Activated naive CD8-positive, alpha-beta T cell (primary cell): ENCODE data around the gene C18orf63.
A peak's percentile ranks its signal among the peaks of the same experiment; 100 is the strongest.

Experiments used
- H3K27ac Mint-ChIP-seq: one replicate; pipeline ENCODE4 v1.8.0; 2021; ENCODE audit warnings: mixed read lengths
- H3K27me3 Mint-ChIP-seq: one replicate; pipeline ENCODE4 v1.8.0; 2021; ENCODE audit warnings: mixed read lengths
- H3K36me3 Mint-ChIP-seq: one replicate; pipeline ENCODE4 v1.8.0; 2021; ENCODE audit warnings: mixed read lengths
- H3K4me1 Mint-ChIP-seq: one replicate; pipeline ENCODE4 v1.8.0; 2021; ENCODE audit warnings: low read depth, mixed read lengths
- H3K4me3 Mint-ChIP-seq: one replicate; pipeline ENCODE4 v1.8.0; 2021; ENCODE audit warnings: mild to moderate bottlenecking, mixed read lengths
- H3K9me3 Mint-ChIP-seq: one replicate; pipeline ENCODE4 v1.8.0; 2021; ENCODE audit warnings: low read depth, mixed read lengths

Gene C18orf63

GRCh38 chr18:74368901-74369705 is 53.5 kb downstream of the C18orf63 start:
- Mint-ChIP-seq H3K27me3 (no peaks in the 10 kb centered on the region), H3K36me3 (peaks cover 2% of the 10 kb centered on the region), H3K27ac (peak overlapping the region; percentile 24), H3K4me3 (peak overlapping the region; percentile 8), H3K9me3 (no peaks in the 10 kb centered on the region), H3K4me1 (peaks cover 57% of the 10 kb centered on the region)

GRCh38 chr18:74370115-74370514 is 54.5 kb downstream of the C18orf63 start:
- Mint-ChIP-seq H3K36me3 (peaks cover 2% of the 10 kb centered on the region), H3K4me3 (no peak overlapping the region), H3K27ac (peak overlapping the region; percentile 52), H3K4me1 (peaks cover 67% of the 10 kb centered on the region), H3K27me3 (no peaks in the 10 kb centered on the region), H3K9me3 (no peaks in the 10 kb centered on the region)

DNA sequence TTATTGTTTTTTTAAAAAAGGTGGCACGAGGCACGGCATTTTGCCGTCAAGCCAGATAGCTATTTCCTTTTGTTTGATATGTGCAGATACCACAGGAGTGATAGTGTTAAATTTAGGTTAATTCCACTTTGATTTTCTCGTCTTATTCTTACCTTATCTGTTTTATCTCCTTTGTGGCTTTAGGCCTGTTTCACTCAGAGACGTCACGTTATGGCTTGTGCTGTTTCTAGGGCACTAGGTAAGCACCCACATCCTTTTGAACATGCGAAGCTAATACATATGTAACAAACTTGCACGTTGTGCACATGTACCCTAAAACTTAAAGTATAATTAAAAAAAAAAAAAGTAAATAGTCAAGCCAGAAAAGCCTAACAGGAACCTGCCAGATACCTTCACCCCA is 57.8 kb downstream of the C18orf63 start:
- Mint-ChIP-seq H3K27ac (peak overlapping the region; percentile 4), H3K9me3 (no peaks in the 10 kb centered on the region), H3K36me3 (peaks cover 2% of the 10 kb centered on the region), H3K27me3 (no peaks in the 10 kb centered on the region), H3K4me1 (peaks cover 87% of the 10 kb centered on the region), H3K4me3 (peak overlapping the region; percentile 24)

DNA sequence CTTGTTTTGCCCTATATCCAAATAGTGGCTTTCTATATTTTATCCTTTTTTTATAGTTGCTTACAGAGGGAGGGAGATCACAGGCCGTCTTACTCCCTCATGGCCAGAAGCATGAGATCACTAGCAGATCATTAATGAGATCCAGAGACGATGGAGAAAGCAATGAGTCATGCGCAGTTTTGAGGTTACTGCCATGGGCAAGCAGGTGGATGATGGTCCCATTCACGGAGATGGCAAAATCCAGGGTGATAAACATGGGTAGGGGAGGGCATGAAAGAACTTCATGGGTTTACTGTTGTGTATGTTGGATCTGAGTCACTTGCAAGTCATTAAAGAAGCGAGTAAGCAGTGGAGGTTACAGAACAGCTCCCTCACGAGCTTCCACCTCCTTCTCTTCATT is 60.4 kb downstream of the C18orf63 start:
- Mint-ChIP-seq H3K27me3 (no peaks in the 10 kb centered on the region), H3K4me1 (peaks cover 78% of the 10 kb centered on the region), H3K9me3 (no peaks in the 10 kb centered on the region), H3K4me3 (no peak overlapping the region), H3K27ac (peak overlapping the region; percentile 24), H3K36me3 (no peaks in the 10 kb centered on the region)

GRCh38 chr18:74376523-74376922 is 60.9 kb downstream of the C18orf63 start:
- Mint-ChIP-seq H3K9me3 (no peaks in the 10 kb centered on the region), H3K36me3 (no peaks in the 10 kb centered on the region), H3K27ac (no peak overlapping the region), H3K27me3 (no peaks in the 10 kb centered on the region), H3K4me3 (no peak overlapping the region), H3K4me1 (peaks cover 73% of the 10 kb centered on the region)

GRCh38 chr18:74377776-74378175 is 62.1 kb downstream of the C18orf63 start:
- Mint-ChIP-seq H3K36me3 (no peaks in the 10 kb centered on the region), H3K27me3 (no peaks in the 10 kb centered on the region), H3K27ac (peak overlapping the region; percentile 83), H3K9me3 (no peaks in the 10 kb centered on the region), H3K4me1 (peaks cover 65% of the 10 kb centered on the region), H3K4me3 (peak overlapping the region; percentile 4)

DNA sequence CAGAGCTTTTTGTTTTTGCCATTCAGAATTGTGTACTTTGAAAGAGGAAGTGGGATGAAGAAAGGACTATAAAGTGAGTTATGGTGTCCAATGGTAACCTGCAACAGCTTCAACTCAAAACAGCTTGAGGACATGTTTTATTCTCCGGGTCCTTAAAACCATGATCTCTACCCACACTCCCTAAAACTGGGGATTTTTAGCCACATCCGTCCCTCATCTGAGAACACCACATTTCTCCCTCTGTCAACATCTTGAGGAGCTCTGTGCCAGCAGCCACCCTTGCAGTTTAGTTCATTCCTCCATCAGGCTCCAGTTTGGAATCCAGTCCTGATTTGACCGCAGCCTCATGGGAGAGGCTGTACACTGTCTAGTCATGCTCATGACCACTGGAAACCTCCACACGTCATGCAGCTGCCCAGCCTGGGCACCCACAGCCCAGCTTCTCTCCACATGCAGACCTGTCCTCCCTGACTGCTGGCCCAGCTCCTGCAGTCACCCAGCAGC is 62.6 kb downstream of the C18orf63 start:
- H3K27ac Mint-ChIP-seq = peak overlapping the region; percentile 83
- no peaks in the 10 kb centered on the region for H3K9me3 Mint-ChIP-seq
- H3K36me3 Mint-ChIP-seq = no peaks in the 10 kb centered on the region
- H3K4me1 Mint-ChIP-seq = peaks cover 62% of the 10 kb centered on the region
- H3K4me3 Mint-ChIP-seq = peak overlapping the region; percentile 57
- no peaks in the 10 kb centered on the region for H3K27me3 Mint-ChIP-seq

- Mint-ChIP-seq H3K27ac (no peak overlapping the region), H3K4me3 (no peak overlapping the region), H3K4me1 (peaks cover 36% of the 10 kb centered on the region), H3K36me3 (no peaks in the 10 kb centered on the region), H3K9me3 (no peaks in the 10 kb centered on the region), H3K27me3 (no peaks in the 10 kb centered on the region)
These were observed 65.3 kb downstream of the C18orf63 start for GRCh38 chr18:74380916-74381315.

DNA sequence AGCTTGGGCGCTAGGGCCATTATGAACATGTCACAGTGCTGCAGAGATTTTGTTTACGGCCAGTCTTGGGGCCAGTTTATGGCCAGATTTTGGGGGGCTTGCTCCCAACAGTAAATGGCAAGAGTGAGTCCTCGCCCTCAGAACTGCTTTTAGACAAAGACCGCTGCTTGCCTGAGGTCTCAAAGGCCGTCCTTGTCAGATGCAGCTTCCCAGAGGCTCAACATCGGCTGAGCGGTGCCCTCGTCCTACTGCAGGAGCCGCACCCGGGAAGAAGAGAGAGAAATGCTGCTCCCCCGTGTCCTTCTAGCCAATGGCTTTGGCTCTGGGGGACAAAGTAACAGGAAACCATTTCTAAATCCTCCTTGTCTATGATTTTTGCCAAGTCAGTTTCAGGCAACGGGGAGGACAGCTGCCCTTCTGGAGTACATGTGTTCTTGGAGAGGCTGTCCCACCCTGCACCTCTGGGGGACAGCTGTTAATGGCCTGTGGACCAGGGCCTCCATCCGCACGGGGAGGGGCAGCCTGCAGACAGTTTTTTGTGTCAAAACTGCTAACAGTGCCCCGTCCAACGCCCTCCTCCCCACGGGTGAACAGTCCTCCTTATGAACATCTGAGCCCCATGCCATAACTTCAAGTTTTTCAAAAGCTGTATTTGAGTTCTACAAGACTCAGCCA is 66.1 kb downstream of the C18orf63 start:
- H3K4me1 Mint-ChIP-seq = peaks cover 27% of the 10 kb centered on the region
- H3K4me3 Mint-ChIP-seq = no peak overlapping the region
- no peaks in the 10 kb centered on the region for H3K27me3 Mint-ChIP-seq
- no peaks in the 10 kb centered on the region for H3K36me3 Mint-ChIP-seq
- H3K27ac Mint-ChIP-seq = no peak overlapping the region
- no peaks in the 10 kb centered on the region for H3K9me3 Mint-ChIP-seq

GRCh38 chr18:74382481-74383017 is 66.9 kb downstream of the C18orf63 start:
- no peak overlapping the region for H3K4me3 Mint-ChIP-seq
- peaks cover 25% of the 10 kb centered on the region for H3K4me1 Mint-ChIP-seq
- no peak overlapping the region for H3K27ac Mint-ChIP-seq
- no peaks in the 10 kb centered on the region for H3K9me3 Mint-ChIP-seq
- H3K27me3 Mint-ChIP-seq = no peaks in the 10 kb centered on the region
- no peaks in the 10 kb centered on the region for H3K36me3 Mint-ChIP-seq

DNA sequence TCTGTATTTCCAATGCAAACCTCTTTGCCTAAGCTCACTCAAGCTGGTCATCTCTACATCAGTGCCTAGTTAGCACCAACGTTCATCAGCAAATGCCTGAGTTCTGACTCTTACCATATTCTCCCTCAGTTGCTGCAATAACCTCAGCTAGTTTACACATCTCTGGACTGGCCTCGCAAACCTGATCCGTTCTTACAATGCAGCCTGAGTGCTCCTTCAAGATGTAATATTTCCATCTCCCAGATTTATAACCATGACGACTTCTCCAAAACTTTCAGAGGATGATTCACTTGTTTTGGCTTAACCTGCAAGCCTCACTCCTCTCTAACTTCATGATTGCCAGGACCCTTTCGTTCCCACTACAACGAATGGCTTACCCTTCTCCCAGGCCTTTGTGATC is 71.7 kb downstream of the C18orf63 start:
- no peaks in the 10 kb centered on the region for H3K27me3 Mint-ChIP-seq
- no peak overlapping the region for H3K4me3 Mint-ChIP-seq
- H3K36me3 Mint-ChIP-seq = no peaks in the 10 kb centered on the region
- H3K4me1 Mint-ChIP-seq = peaks cover 39% of the 10 kb centered on the region
- H3K27ac Mint-ChIP-seq = no peak overlapping the region
- no peaks in the 10 kb centered on the region for H3K9me3 Mint-ChIP-seq

GRCh38 chr18:74388227-74388626 is 72.6 kb downstream of the C18orf63 start:
- no peak overlapping the region for H3K27ac Mint-ChIP-seq
- peaks cover 39% of the 10 kb centered on the region for H3K4me1 Mint-ChIP-seq
- H3K27me3 Mint-ChIP-seq = peaks cover 1% of the 10 kb centered on the region
- no peaks in the 10 kb centered on the region for H3K9me3 Mint-ChIP-seq
- H3K36me3 Mint-ChIP-seq = no peaks in the 10 kb centered on the region
- no peak overlapping the region for H3K4me3 Mint-ChIP-seq

GRCh38 chr18:74389171-74389927 is 73.7 kb downstream of the C18orf63 start:
- H3K36me3 Mint-ChIP-seq = no peaks in the 10 kb centered on the region
- H3K4me3 Mint-ChIP-seq = no peak overlapping the region
- H3K27me3 Mint-ChIP-seq = peaks cover 1% of the 10 kb centered on the region
- H3K9me3 Mint-ChIP-seq = no peaks in the 10 kb centered on the region
- H3K27ac Mint-ChIP-seq = peak overlapping the region; percentile 46
- H3K4me1 Mint-ChIP-seq = peaks cover 39% of the 10 kb centered on the region

DNA sequence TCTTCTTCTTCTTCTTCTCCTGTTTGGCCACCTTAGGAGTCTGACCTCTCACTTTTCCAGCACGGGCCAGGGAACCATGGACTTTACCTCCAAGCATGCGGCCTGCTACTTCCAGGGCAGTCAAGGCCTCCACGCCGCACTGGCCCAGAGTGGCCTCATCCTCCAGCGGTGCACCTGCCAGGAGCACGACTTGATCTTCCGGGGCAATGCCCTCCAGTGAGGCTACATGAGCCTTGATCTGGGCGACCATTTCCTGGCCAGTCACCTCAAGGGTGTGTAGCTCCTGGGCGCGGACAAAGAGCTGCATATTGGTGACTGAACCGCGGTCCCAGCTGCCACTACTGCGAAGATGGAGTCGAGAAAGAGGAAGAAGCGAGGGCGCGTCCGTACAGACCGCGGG is 74.4 kb downstream of the C18orf63 start:
- Mint-ChIP-seq H3K27me3 (peaks cover 1% of the 10 kb centered on the region), H3K36me3 (no peaks in the 10 kb centered on the region), H3K4me1 (peaks cover 39% of the 10 kb centered on the region), H3K4me3 (no peak overlapping the region), H3K27ac (no peak overlapping the region), H3K9me3 (no peaks in the 10 kb centered on the region)

- Mint-ChIP-seq H3K27ac (peak overlapping the region; percentile 31), H3K27me3 (peaks cover 1% of the 10 kb centered on the region), H3K36me3 (no peaks in the 10 kb centered on the region), H3K4me3 (no peak overlapping the region), H3K4me1 (peaks cover 39% of the 10 kb centered on the region), H3K9me3 (no peaks in the 10 kb centered on the region)
These were observed 75.3 kb downstream of the C18orf63 start for GRCh38 chr18:74390900-74391299.
